ENCODE data around the gene PTGER4.
"Not testable (repeated sequence)": the region's sequence is repeated elsewhere in the genome, so short reads cannot be mapped to it uniquely, and the experiment has no call there.

PTGER4 gene

GRCh38 chr5:40720069-40720468 lies 40.4 kb downstream of the PTGER4 start:
- no peaks in the 10 kb centered on the region for H3K9me3 ChIP-seq (ENCODE audit: control insufficient read depth, insufficient read depth, low read length)
- no peaks in the 10 kb centered on the region for H3K27me3 ChIP-seq (ENCODE audit: control insufficient read depth, insufficient read depth, low read length)
- no peak overlapping the region for H3K27ac ChIP-seq (ENCODE audit: low read length)
- no peak for DNase-seq (ENCODE audit: low read depth, low spot score)
- no peaks in the 10 kb centered on the region for H3K36me3 ChIP-seq (ENCODE audit: control insufficient read depth, insufficient read depth, low read length)
- H3K4me1 ChIP-seq (ENCODE audit: control insufficient read depth, insufficient read depth, low read length): no peaks in the 10 kb centered on the region
- H3K4me3 ChIP-seq (ENCODE audit: low read length): no peak overlapping the region

- not testable (repeated sequence) for H3K9me3 ChIP-seq (ENCODE audit: control insufficient read depth, insufficient read depth, low read length); H3K36me3 ChIP-seq (ENCODE audit: control insufficient read depth, insufficient read depth, low read length); H3K27ac ChIP-seq (ENCODE audit: low read length); H3K4me3 ChIP-seq (ENCODE audit: low read length); H3K4me1 ChIP-seq (ENCODE audit: control insufficient read depth, insufficient read depth, low read length); DNase-seq (ENCODE audit: low read depth, low spot score); H3K27me3 ChIP-seq (ENCODE audit: control insufficient read depth, insufficient read depth, low read length)
- no CpG with 5 or more reads among the region's 37 CpGs for WGBS (ENCODE audit: insufficient coverage, insufficient read length)
Measured at GRCh38 chr5:40722497-40722911, 42.8 kb downstream of the PTGER4 start.

DNA sequence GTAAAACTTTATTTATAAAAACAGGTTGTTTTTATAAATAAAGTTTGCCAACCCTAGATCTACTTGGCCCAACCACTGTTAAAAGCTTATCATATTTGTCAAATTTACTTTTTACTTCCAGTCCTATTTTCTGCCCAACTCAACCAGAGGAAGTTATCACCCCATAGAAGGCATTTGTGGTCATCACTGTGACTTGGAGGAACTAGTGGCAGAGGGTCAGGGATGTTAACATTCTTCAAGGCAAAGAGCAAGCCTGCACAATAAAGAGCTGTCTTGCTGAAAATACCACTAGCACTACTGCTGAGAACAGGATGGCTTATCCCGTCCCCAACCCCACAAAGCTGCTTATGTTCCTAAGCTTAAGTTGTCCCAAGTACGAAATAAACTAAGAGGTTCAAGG lies 53.7 kb downstream of the PTGER4 start:
- H3K27ac ChIP-seq (ENCODE audit: low read length): no peak overlapping the region
- WGBS (ENCODE audit: insufficient coverage, insufficient read length): no CpG with 5 or more reads among the region's 2 CpGs
- H3K36me3 ChIP-seq (ENCODE audit: control insufficient read depth, insufficient read depth, low read length): no peaks in the 10 kb centered on the region
- no peaks in the 10 kb centered on the region for H3K9me3 ChIP-seq (ENCODE audit: control insufficient read depth, insufficient read depth, low read length)
- no peaks in the 10 kb centered on the region for H3K4me1 ChIP-seq (ENCODE audit: control insufficient read depth, insufficient read depth, low read length)
- no peak for DNase-seq (ENCODE audit: low read depth, low spot score)
- no peak overlapping the region for H3K4me3 ChIP-seq (ENCODE audit: low read length)
- H3K27me3 ChIP-seq (ENCODE audit: control insufficient read depth, insufficient read depth, low read length): no peaks in the 10 kb centered on the region

GRCh38 chr5:40733879-40734563 lies 54.3 kb downstream of the PTGER4 start:
- Histone ChIP-seq H3K36me3 (ENCODE audit: control insufficient read depth, insufficient read depth, low read length) (no peaks in the 10 kb centered on the region), H3K27me3 (ENCODE audit: control insufficient read depth, insufficient read depth, low read length) (no peaks in the 10 kb centered on the region), H3K27ac (ENCODE audit: low read length) (no peak overlapping the region), H3K4me1 (ENCODE audit: control insufficient read depth, insufficient read depth, low read length) (no peaks in the 10 kb centered on the region), H3K9me3 (ENCODE audit: control insufficient read depth, insufficient read depth, low read length) (no peaks in the 10 kb centered on the region), H3K4me3 (ENCODE audit: low read length) (no peak overlapping the region)
- WGBS (ENCODE audit: insufficient coverage, insufficient read length): no CpG with 5 or more reads among the region's 3 CpGs
- DNase-seq (ENCODE audit: low read depth, low spot score): no peak

- WGBS (ENCODE audit: insufficient coverage, insufficient read length): no CpG with 5 or more reads among the region's 2 CpGs
- H3K9me3 ChIP-seq (ENCODE audit: control insufficient read depth, insufficient read depth, low read length): no peaks in the 10 kb centered on the region
- no peaks in the 10 kb centered on the region for H3K4me1 ChIP-seq (ENCODE audit: control insufficient read depth, insufficient read depth, low read length)
- H3K27ac ChIP-seq (ENCODE audit: low read length): no peak overlapping the region
- H3K27me3 ChIP-seq (ENCODE audit: control insufficient read depth, insufficient read depth, low read length): no peaks in the 10 kb centered on the region
- H3K4me3 ChIP-seq (ENCODE audit: low read length): no peak overlapping the region
- DNase-seq (ENCODE audit: low read depth, low spot score): no peak
- no peaks in the 10 kb centered on the region for H3K36me3 ChIP-seq (ENCODE audit: control insufficient read depth, insufficient read depth, low read length)
Measured at GRCh38 chr5:40734986-40735385, 55.3 kb downstream of the PTGER4 start.

DNA sequence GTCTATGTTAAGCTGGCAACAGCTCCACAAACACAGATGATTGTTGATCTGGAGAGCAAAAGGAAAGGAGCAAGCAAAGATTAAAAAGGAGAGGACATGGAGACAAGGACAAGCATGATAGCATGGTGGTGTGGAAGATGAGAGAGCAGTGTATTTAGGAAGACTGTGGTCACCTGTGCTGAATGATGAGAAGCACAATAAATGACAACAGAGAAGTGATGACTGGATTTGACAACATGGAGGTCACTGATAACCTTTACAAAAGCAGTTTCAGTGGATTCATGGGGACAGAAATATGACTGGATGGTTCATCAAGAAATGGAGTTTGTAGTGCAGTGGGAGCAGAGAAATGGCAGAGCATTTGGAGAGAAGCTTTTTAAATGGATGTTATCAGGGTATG lies 55.9 kb downstream of the PTGER4 start:
- Histone ChIP-seq H3K9me3 (ENCODE audit: control insufficient read depth, insufficient read depth, low read length) (no peaks in the 10 kb centered on the region), H3K36me3 (ENCODE audit: control insufficient read depth, insufficient read depth, low read length) (no peaks in the 10 kb centered on the region), H3K4me3 (ENCODE audit: low read length) (no peak overlapping the region), H3K27ac (ENCODE audit: low read length) (no peak overlapping the region), H3K4me1 (ENCODE audit: control insufficient read depth, insufficient read depth, low read length) (no peaks in the 10 kb centered on the region), H3K27me3 (ENCODE audit: control insufficient read depth, insufficient read depth, low read length) (no peaks in the 10 kb centered on the region)
- no peak for DNase-seq (ENCODE audit: low read depth, low spot score)

- H3K27ac ChIP-seq (ENCODE audit: low read length): no peak overlapping the region
- no peak for DNase-seq (ENCODE audit: low read depth, low spot score)
Measured at GRCh38 chr5:40736103-40736875, 56.6 kb downstream of the PTGER4 start.

DNA sequence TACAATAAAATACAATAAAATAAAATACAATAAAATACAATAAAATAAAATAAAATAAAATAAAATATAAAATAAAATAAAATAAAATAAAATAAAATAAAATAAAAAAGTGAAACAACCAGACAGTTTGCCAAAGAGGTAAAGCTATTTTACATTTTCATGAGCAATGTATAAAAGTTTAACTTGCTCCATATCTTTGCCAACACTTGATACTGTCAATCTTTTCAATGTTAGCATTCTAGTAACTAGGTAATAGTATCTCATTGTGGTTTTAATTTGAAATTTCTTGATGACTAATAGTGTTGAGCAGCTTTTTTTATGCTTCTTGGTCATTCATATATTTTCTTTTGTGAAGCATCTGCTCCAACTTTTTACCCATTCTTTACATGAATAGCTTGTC lies 58.8 kb downstream of the PTGER4 start:
- Histone ChIP-seq H3K36me3 (ENCODE audit: control insufficient read depth, insufficient read depth, low read length) (no peaks in the 10 kb centered on the region), H3K9me3 (ENCODE audit: control insufficient read depth, insufficient read depth, low read length) (no peaks in the 10 kb centered on the region), H3K4me3 (ENCODE audit: low read length) (no peak overlapping the region), H3K4me1 (ENCODE audit: control insufficient read depth, insufficient read depth, low read length) (no peaks in the 10 kb centered on the region), H3K27ac (ENCODE audit: low read length) (no peak overlapping the region), H3K27me3 (ENCODE audit: control insufficient read depth, insufficient read depth, low read length) (no peaks in the 10 kb centered on the region)
- no peak for DNase-seq (ENCODE audit: low read depth, low spot score)

More at GRCh38 chr5:40736103-40736875, 56.6 kb downstream of the PTGER4 start:
- no CpG with 5 or more reads among the region's 1 CpG for WGBS (ENCODE audit: insufficient coverage, insufficient read length)
- no peaks in the 10 kb centered on the region for H3K9me3 ChIP-seq (ENCODE audit: control insufficient read depth, insufficient read depth, low read length)
- H3K4me1 ChIP-seq (ENCODE audit: control insufficient read depth, insufficient read depth, low read length): no peaks in the 10 kb centered on the region
- H3K27me3 ChIP-seq (ENCODE audit: control insufficient read depth, insufficient read depth, low read length): no peaks in the 10 kb centered on the region
- H3K36me3 ChIP-seq (ENCODE audit: control insufficient read depth, insufficient read depth, low read length): no peaks in the 10 kb centered on the region
- H3K4me3 ChIP-seq (ENCODE audit: low read length): no peak overlapping the region

Measured in iPS DF 6.9 (cell line).